HG03095 (cell line): Measurements from ENCODE around the gene TMEM150A.
"Not testable (repeated sequence)": the region's sequence is repeated elsewhere in the genome, so short reads cannot be mapped to it uniquely, and the experiment has no call there.

Experiments used
- ATAC-seq: cut with Tn5 transposase; IDR thresholded peaks from one replicate; pipeline ENCODE4 v1.9.1; 2021; ENCODE audit warnings: moderate library complexity; ENCODE audit not compliant: unreplicated experiment

The TMEM150A gene

GRCh38 chr2:85602476-85603234 is at the start of gene TMEM150A:
Gene TMEM150A, minus strand, starts transcription at chr2:85602698. Its CDS starts 750 bp downstream, at chr2:85601948.
- peak; percentile 95 for ATAC-seq

- ATAC-seq, result no peak
Observed at GRCh38 chr2:85652056-85652455, 49.6 kb upstream of the TMEM150A start.

- ATAC-seq, result no peak
Observed at GRCh38 chr2:85651097-85651496, 48.6 kb upstream of the TMEM150A start.

- no peak for ATAC-seq
Observed at GRCh38 chr2:85650456-85650855, 48.0 kb upstream of the TMEM150A start.

- ATAC-seq, result no peak
Observed at GRCh38 chr2:85649201-85650190, 47.0 kb upstream of the TMEM150A start.

- no peak for ATAC-seq
Observed at GRCh38 chr2:85648619-85649018, 46.1 kb upstream of the TMEM150A start.

GRCh38 chr2:85647823-85648526 is 45.5 kb upstream of the TMEM150A start:
- peak; percentile 68 for ATAC-seq

GRCh38 chr2:85646166-85646565 is 43.7 kb upstream of the TMEM150A start:
- ATAC-seq, result no peak

GRCh38 chr2:85644909-85645308 is 42.4 kb upstream of the TMEM150A start:
- no peak for ATAC-seq

GRCh38 chr2:85642725-85643124 is 40.2 kb upstream of the TMEM150A start:
- ATAC-seq, result no peak

GRCh38 chr2:85635636-85636035 is 33.1 kb upstream of the TMEM150A start:
- no peak for ATAC-seq

GRCh38 chr2:85635011-85635410 is 32.5 kb upstream of the TMEM150A start:
- ATAC-seq, result no peak

GRCh38 chr2:85631316-85631715 is 28.8 kb upstream of the TMEM150A start:
- ATAC-seq, result no peak

- peak; percentile 59 for ATAC-seq
Observed at GRCh38 chr2:85628658-85629057, 26.2 kb upstream of the TMEM150A start.

GRCh38 chr2:85623991-85624390 is 21.5 kb upstream of the TMEM150A start:
- no peak for ATAC-seq

- ATAC-seq, result no peak
Observed at GRCh38 chr2:85621338-85621737, 18.8 kb upstream of the TMEM150A start.

- ATAC-seq, result no peak
Observed at GRCh38 chr2:85619617-85620016, 17.1 kb upstream of the TMEM150A start.

GRCh38 chr2:85617723-85618122 is 15.2 kb upstream of the TMEM150A start:
- ATAC-seq, result not testable (repeated sequence)

- ATAC-seq, result no peak
Observed at GRCh38 chr2:85615413-85615728, 12.9 kb upstream of the TMEM150A start.

GRCh38 chr2:85614757-85615156 is 12.3 kb upstream of the TMEM150A start:
- ATAC-seq, result not testable (repeated sequence)
